ENCODE measurements around the gene TGIF1.

Gene TGIF1

GRCh38 chr18:3482258-3482657 is 32.3 kb downstream of the TGIF1 start:
- no peak for DNase-seq (ENCODE audit: low read depth)

- DNase-seq (ENCODE audit: low read depth), result no peak
These were observed 35.5 kb downstream of the TGIF1 start for GRCh38 chr18:3485153-3486149.

GRCh38 chr18:3486512-3486911 is 36.5 kb downstream of the TGIF1 start:
- no peak for DNase-seq (ENCODE audit: low read depth)

GRCh38 chr18:3489462-3489861 is 39.5 kb downstream of the TGIF1 start:
- no peak for DNase-seq (ENCODE audit: low read depth)

GRCh38 chr18:3491981-3492555 is 42.1 kb downstream of the TGIF1 start:
- no peak for DNase-seq (ENCODE audit: low read depth)

- no peak for DNase-seq (ENCODE audit: low read depth)
These were observed 42.7 kb downstream of the TGIF1 start for GRCh38 chr18:3492721-3493120.

GRCh38 chr18:3493501-3494244 is 43.7 kb downstream of the TGIF1 start:
- DNase-seq (ENCODE audit: low read depth), result no peak

- DNase-seq (ENCODE audit: low read depth), result no peak
These were observed 44.2 kb downstream of the TGIF1 start for GRCh38 chr18:3494245-3494526.

- no peak for DNase-seq (ENCODE audit: low read depth)
These were observed 44.6 kb downstream of the TGIF1 start for GRCh38 chr18:3494569-3494968.

- no peak for DNase-seq (ENCODE audit: low read depth)
These were observed 45.9 kb downstream of the TGIF1 start for GRCh38 chr18:3495691-3496430.

GRCh38 chr18:3498698-3499471 is 48.9 kb downstream of the TGIF1 start:
- DNase-seq (ENCODE audit: low read depth), result peak; percentile 33

- no peak for DNase-seq (ENCODE audit: low read depth)
These were observed 49.5 kb downstream of the TGIF1 start for GRCh38 chr18:3499501-3499900.

- DNase-seq (ENCODE audit: low read depth), result no peak
These were observed 50.0 kb downstream of the TGIF1 start for GRCh38 chr18:3500016-3500415.

- DNase-seq (ENCODE audit: low read depth), result no peak
These were observed 52.7 kb downstream of the TGIF1 start for GRCh38 chr18:3502650-3503049.

GRCh38 chr18:3504637-3505036 is 54.7 kb downstream of the TGIF1 start:
- DNase-seq (ENCODE audit: low read depth), result no peak

GRCh38 chr18:3508576-3509549 is 58.9 kb downstream of the TGIF1 start:
- DNase-seq (ENCODE audit: low read depth), result peak; percentile 14
